H1 (cell line): ENCODE data around the gene RAB2B. TPM values are rescaled to one million over a fixed set of nuclear protein-coding genes. Genes with fewer than 3 reads are reported as not detected.

Source experiments
- ATF2 ChIP-seq: IDR thresholded peaks from 2 replicates; pipeline ENCODE4 v1.6.1; 2012; ENCODE audit warnings: low read length, inconsistent platforms
- CHD1 ChIP-seq: IDR thresholded peaks from 2 replicates; pipeline ENCODE4 v1.6.1; 2012; ENCODE audit warnings: low read depth, low read length, improper control_type of control experiment
- CREB1 ChIP-seq: IDR thresholded peaks from 2 replicates; pipeline ENCODE4 v1.6.1; 2012; ENCODE audit warnings: inconsistent platforms
- CTBP2 ChIP-seq: IDR thresholded peaks from 2 replicates; pipeline ENCODE4 v1.7.0; 2011; ENCODE audit warnings: borderline replicate concordance, mild to moderate bottlenecking, moderate library complexity, mixed read lengths, low read length; ENCODE audit not compliant: insufficient read depth, insufficient read length
- GABPA ChIP-seq: IDR thresholded peaks from 2 replicates; pipeline ENCODE4 v1.6.1; 2011; ENCODE audit warnings: mild to moderate bottlenecking, low read length, moderate library complexity, borderline replicate concordance; ENCODE audit not compliant: insufficient read depth
- GTF2F1 ChIP-seq: IDR thresholded peaks from 2 replicates; pipeline ENCODE4 v1.6.1; 2012; ENCODE audit warnings: low read depth, low read length, improper control_type of control experiment, borderline replicate concordance
- JUND ChIP-seq: IDR thresholded peaks from 2 replicates; pipeline ENCODE4 v1.6.1; 2011; ENCODE audit warnings: mild to moderate bottlenecking, improper control_type of control experiment, low read length
- KDM4A ChIP-seq: IDR thresholded peaks from one replicate; pipeline ENCODE4 v1.7.1; 2012; ENCODE audit warnings: low read depth, mild to moderate bottlenecking, moderate library complexity, low read length, inconsistent platforms; ENCODE audit not compliant: severe bottlenecking
- KDM5A ChIP-seq: fragments of 200-600 bp; IDR thresholded peaks from 2 replicates; pipeline ENCODE4 v1.7.1; 2012; ENCODE audit warnings: mild to moderate bottlenecking, low read length, inconsistent platforms, mixed read lengths
- NANOG ChIP-seq: IDR thresholded peaks from 2 replicates; pipeline ENCODE4 v1.6.1; 2011; ENCODE audit warnings: low read length, low read depth, mild to moderate bottlenecking, inconsistent platforms; ENCODE audit not compliant: insufficient read depth, poor library complexity, severe bottlenecking
- PHF8 ChIP-seq: fragments of 200-600 bp; sonication (generic); conservative IDR thresholded peaks from 2 replicates; pipeline ENCODE4 v1.7.1; 2012; ENCODE audit warnings: low read depth, mild to moderate bottlenecking, inconsistent platforms, low read length, moderate library complexity
- POLR2AphosphoS5 ChIP-seq: IDR thresholded peaks from 2 replicates; pipeline ENCODE4 v1.6.1; 2011; ENCODE audit warnings: low read depth, low read length
- RBBP5 ChIP-seq: IDR thresholded peaks from 2 replicates; pipeline ENCODE4 v1.7.1; 2012; ENCODE audit warnings: low read depth, mild to moderate bottlenecking, inconsistent platforms, low read length, moderate library complexity, borderline replicate concordance
- RXRA ChIP-seq: IDR thresholded peaks from 2 replicates; pipeline ENCODE4 v1.6.1; 2011; ENCODE audit warnings: low read depth, mild to moderate bottlenecking, low read length, moderate library complexity; ENCODE audit not compliant: insufficient read depth
- SIRT6 ChIP-seq: IDR thresholded peaks from one replicate; pipeline ENCODE4 v1.7.1; 2012; ENCODE audit warnings: low read length, inconsistent platforms
- SIX5 ChIP-seq: IDR thresholded peaks from 2 replicates; pipeline ENCODE4 v1.6.1; 2011; ENCODE audit warnings: mild to moderate bottlenecking, low read depth, low read length
- SP1 ChIP-seq: IDR thresholded peaks from 2 replicates; pipeline ENCODE4 v1.6.1; 2011; ENCODE audit warnings: low read depth, low read length
- SP2 ChIP-seq: IDR thresholded peaks from 2 replicates; pipeline ENCODE4 v1.6.1; 2012; ENCODE audit warnings: mild to moderate bottlenecking, low read length, inconsistent platforms
- SP4 ChIP-seq: IDR thresholded peaks from 2 replicates; pipeline ENCODE4 v1.6.1; 2012; ENCODE audit warnings: low read length, inconsistent platforms
- SRF ChIP-seq: IDR thresholded peaks from 2 replicates; pipeline ENCODE4 v1.6.1; 2011; ENCODE audit warnings: mild to moderate bottlenecking, low read depth, low read length, moderate library complexity
- SUZ12 ChIP-seq: fragments of 200-600 bp; sonication (generic); IDR thresholded peaks from 2 replicates; pipeline ENCODE4 v1.6.1; 2012; ENCODE audit warnings: mild to moderate bottlenecking, inconsistent platforms, low read length, moderate library complexity, mixed read lengths
- TAF1 ChIP-seq: IDR thresholded peaks from 2 replicates; pipeline ENCODE4 v1.6.1; 2011; ENCODE audit warnings: mild to moderate bottlenecking, low read depth, low read length
- TEAD4 ChIP-seq: IDR thresholded peaks from 2 replicates; pipeline ENCODE4 v1.6.1; 2012; ENCODE audit warnings: low read depth, low read length, inconsistent platforms, mixed read lengths
- YY1 ChIP-seq: IDR thresholded peaks from 2 replicates; pipeline ENCODE4 v1.6.1; 2011; ENCODE audit warnings: low read depth, mild to moderate bottlenecking, low read length
- polyA plus RNA-seq, 7 experiments: library from polyadenylated mRNA; depleted of rRNA in 3 of 7; stranded (reverse) in 5 of 7; unstranded in 2 of 7; fragments of >200 nt in 5 of 7; fragments of 200-250 nt in 2 of 7; gene quantifications; 1 replicate in 5 of 7; 2 replicates in 1 of 7; 4 replicates in 1 of 7; pipeline versions ENCODE4 v1.2.1 to v1.2.3, GENCODE V29; 2011 to 2013; ENCODE audit warnings: missing spikeins in 2 of 7, mixed read lengths in 2 of 7
- total RNA-seq: library from RNA; stranded (reverse); fragmentation: NEBNext Ultra II Directional; extraction: Animal tissue kit (Norgen Biotek cat#: 25700); gene quantifications from 2 replicates; pipeline ENCODE4 v1.2.1, GENCODE V29; 2021

The RAB2B gene
- total and polyA plus RNA-seq, 2 of the 8 experiments (the other 6 are each of a cell fraction or from before 2014, with no cell fraction given), result 23.4 to 26.1 TPM

- TF ChIP-seq CTBP2, result no peak
- no peak for TF ChIP-seq SRF
- TF ChIP-seq YY1, result no peak; the same call in 1 of the 2 replicates
- TF ChIP-seq RBBP5, result 0 out of 2 replicates have a peak, but pooled peaks have one; percentile 67
- TF ChIP-seq KDM4A, result no peak
- TF ChIP-seq RXRA, result no peak
- peak; percentile 82 for TF ChIP-seq TAF1
- TF ChIP-seq JUND, result no peak
- peak; percentile 89 for TF ChIP-seq POLR2AphosphoS5
- no peak for TF ChIP-seq PHF8
- no peak for TF ChIP-seq SIRT6
- no peak for TF ChIP-seq TEAD4
- TF ChIP-seq GABPA, result no peak; the same call in 1 of the 2 replicates
- TF ChIP-seq SP2, result peak; percentile 78
- peak; percentile 98 for TF ChIP-seq SP1
- no peak for TF ChIP-seq SIX5
- no peak for TF ChIP-seq GTF2F1
- no peak for TF ChIP-seq SP4
- TF ChIP-seq KDM5A, result no peak
- 0 out of 2 replicates have a peak, but pooled peaks have one; percentile 42 for TF ChIP-seq ATF2
- no peak for TF ChIP-seq CHD1
- TF ChIP-seq SUZ12, result no peak
- peak; percentile 81 for TF ChIP-seq CREB1
- TF ChIP-seq NANOG, result no peak
Observed at GRCh38 chr14:21437063-21437901, 39.5 kb downstream of the RAB2B start (continued).
